Measurements from ENCODE around the gene DUSP2.
"Not testable (repeated sequence)": the region's sequence is repeated elsewhere in the genome, so short reads cannot be mapped to it uniquely, and the experiment has no call there.

The DUSP2 gene

GRCh38 chr2:96164459-96165184, 19.4 kb upstream of the DUSP2 start:
- no peak for DNase-seq
- in situ Hi-C loops (cut with HindIII; ENCODE audit: low pct_ligation_motif_present, low pct_unique_long_range_greater_than_20kb, low sequenced_read_pairs) = no loop called here

DNA sequence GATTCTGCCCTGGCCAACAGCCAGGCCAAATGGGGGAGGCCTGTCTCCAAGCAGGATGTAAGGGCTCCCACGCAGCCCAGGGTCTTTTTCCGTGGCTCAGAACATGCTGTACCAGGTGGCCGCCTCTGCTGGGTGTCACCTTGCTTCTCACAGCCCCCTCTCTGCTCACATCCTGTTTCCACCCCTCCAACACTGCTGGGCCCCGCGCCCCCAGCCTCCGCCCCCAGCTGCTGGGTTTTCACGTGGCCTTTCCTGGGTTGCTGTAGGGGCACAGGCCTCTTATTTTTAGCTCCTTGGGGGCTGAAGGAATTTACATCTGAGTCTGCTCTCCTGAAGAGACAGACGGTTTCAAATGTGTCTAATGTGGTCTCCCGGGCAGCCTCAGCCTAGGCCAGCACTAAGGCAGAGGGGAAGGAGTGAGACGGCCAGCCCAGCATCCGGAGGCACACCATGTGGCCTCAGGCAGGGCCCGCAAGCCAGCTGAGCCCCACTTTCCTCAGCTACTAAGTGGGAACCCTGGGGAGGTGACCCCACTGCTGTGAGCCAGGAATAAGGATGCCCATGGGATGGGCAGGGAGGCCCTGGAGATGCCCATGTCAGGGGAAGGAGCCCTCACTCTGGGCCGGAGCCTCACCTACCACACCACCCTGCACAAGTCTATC, 18.7 kb upstream of the DUSP2 start:
- DNase-seq = no peak
- in situ Hi-C loops (cut with HindIII; ENCODE audit: low pct_ligation_motif_present, low pct_unique_long_range_greater_than_20kb, low sequenced_read_pairs) = no loop called here

DNA sequence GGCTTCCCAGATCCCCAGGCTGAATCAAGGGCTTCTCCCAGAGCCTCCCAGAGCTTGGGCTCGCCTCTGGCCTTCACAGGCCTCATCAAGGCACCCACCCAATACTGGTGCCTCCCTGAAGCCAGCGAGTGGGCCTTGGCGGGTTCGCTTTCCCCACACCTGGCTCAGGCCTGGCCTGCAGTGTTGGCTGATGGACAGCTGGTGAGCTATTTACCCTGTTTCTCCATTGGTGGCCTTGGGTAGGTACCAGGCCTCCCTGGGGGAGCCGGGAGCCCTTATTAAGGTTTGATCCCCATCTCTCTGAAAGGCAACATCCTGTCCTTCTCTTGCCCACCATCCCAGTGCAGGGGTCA, 18.2 kb upstream of the DUSP2 start:
- in situ Hi-C loops (cut with HindIII; ENCODE audit: low pct_ligation_motif_present, low pct_unique_long_range_greater_than_20kb, low sequenced_read_pairs) = no loop called here
- DNase-seq = no peak

GRCh38 chr2:96161898-96162297, 16.7 kb upstream of the DUSP2 start:
- in situ Hi-C loops (cut with HindIII; ENCODE audit: low pct_ligation_motif_present, low pct_unique_long_range_greater_than_20kb, low sequenced_read_pairs) = no loop called here
- DNase-seq = no peak

GRCh38 chr2:96160366-96160765, 15.1 kb upstream of the DUSP2 start:
- in situ Hi-C loops (cut with HindIII; ENCODE audit: low pct_ligation_motif_present, low pct_unique_long_range_greater_than_20kb, low sequenced_read_pairs); DNase-seq: not testable (repeated sequence)

DNA sequence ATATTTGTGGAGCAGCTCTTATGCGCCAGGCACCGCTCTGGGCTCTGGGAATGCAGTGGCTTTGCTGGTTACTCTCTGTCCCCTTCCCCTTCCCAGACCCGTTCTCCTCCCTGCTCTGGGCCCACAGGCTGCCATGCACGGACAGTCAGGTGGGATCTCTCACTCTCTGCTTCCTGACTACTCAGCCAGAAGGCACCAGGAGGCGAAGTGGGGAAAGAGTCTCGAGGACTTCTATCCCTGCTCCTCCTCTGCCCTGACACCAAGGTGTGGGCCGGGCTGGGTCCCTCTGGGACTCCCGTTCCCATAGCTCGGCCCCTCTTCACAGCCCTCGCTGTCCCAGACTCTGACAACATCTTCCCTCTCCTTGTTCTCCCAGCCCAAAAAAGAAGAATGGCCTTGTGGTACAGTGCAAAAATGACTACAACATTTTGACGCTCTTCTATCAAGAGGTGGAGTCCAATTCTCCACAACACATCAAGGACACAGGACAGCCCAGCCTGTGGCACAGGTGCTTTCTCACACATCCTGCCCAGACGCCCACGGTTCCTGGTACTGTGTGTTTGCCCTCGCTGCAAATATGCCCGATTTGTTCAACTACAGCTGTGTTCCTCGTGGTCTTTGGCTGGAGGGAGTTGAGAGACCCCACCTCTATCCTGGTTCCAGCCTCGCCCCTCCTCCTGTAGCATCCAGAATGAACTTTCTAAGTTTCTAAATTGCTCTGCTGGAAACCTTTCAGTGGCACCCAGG, 14.0 kb upstream of the DUSP2 start:
- DNase-seq = no peak
- in situ Hi-C loops (cut with HindIII; ENCODE audit: low pct_ligation_motif_present, low pct_unique_long_range_greater_than_20kb, low sequenced_read_pairs) = no loop called here

- in situ Hi-C loops (cut with HindIII; ENCODE audit: low pct_ligation_motif_present, low pct_unique_long_range_greater_than_20kb, low sequenced_read_pairs) = no loop called here
Measured at GRCh38 chr2:96158554-96158940, 13.3 kb upstream of the DUSP2 start.

GRCh38 chr2:96157649-96158553, 12.7 kb upstream of the DUSP2 start:
- in situ Hi-C loops (cut with HindIII; ENCODE audit: low pct_ligation_motif_present, low pct_unique_long_range_greater_than_20kb, low sequenced_read_pairs) = no loop called here
- DNase-seq = no peak

More at GRCh38 chr2:96158554-96158940, 13.3 kb upstream of the DUSP2 start:
- no peak for DNase-seq

GRCh38 chr2:96156926-96157648, 11.8 kb upstream of the DUSP2 start:
- in situ Hi-C loops (cut with HindIII; ENCODE audit: low pct_ligation_motif_present, low pct_unique_long_range_greater_than_20kb, low sequenced_read_pairs) = no loop called here
- no peak for DNase-seq

DNA sequence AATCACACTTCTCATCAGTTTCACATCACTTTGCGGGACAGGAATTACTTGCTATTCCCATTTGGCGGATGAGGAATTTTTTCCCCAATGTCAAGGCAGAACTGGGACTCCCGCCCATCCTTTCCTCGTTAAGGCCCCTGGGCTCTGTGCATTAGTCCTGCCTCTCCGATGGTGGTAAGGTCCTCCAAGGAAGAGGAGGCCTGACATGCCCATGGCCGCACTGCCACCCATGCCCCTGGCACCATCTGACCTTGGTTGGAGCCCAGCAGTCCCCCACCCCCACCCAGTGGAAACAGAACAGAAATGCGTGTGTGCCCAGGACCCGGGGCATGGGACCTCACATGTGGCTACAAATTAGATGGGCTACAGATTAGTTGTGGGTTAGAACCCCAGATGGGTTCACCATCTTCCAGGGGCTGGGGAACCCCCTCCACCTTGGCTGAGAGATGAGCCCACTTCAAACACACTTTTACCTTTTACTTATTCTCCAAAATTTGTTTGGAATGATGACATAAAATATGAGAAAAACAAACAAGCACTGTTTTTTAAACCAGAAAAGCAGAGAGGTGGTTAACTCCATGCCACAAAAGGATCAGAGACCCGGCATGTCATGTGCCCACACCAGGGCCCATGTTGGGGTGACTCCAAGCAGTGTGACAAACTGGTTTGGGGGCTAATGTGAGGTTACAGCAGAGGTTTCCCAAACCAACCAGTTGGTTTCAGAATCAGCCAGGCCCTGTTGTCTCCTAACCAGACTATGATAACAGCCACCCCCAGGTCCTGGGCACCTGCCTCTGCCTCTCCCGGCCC, 11.0 kb upstream of the DUSP2 start:
- no peak for DNase-seq
- in situ Hi-C loops (cut with HindIII; ENCODE audit: low pct_ligation_motif_present, low pct_unique_long_range_greater_than_20kb, low sequenced_read_pairs) = no loop called here

- in situ Hi-C loops (cut with HindIII; ENCODE audit: low pct_ligation_motif_present, low pct_unique_long_range_greater_than_20kb, low sequenced_read_pairs) = no loop called here
- no peak for DNase-seq
Measured at GRCh38 chr2:96154506-96155380, 9.5 kb upstream of the DUSP2 start.

GRCh38 chr2:96153991-96154431, 8.8 kb upstream of the DUSP2 start:
- no peak for DNase-seq
- in situ Hi-C loops (cut with HindIII; ENCODE audit: low pct_ligation_motif_present, low pct_unique_long_range_greater_than_20kb, low sequenced_read_pairs) = no loop called here

DNA sequence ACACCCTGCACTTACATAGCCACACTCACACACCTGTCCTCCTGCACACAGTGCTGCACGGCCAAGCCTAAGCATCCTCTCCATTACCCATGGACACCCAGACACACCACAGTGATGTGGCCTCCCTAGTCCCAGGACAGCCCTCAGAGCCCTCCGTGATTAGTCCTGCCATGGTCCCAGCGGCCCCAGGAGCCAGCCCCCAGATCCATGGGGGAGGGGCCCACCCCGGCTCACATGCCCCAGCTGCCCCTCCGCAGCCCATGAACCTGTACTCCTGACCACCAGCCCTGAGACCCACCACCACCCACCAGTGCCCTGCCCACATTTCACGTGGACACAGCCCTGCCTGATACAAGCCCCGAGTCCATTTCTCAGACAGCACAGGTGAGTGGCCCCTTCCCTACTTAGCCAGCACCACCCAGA, 8.1 kb upstream of the DUSP2 start:
- in situ Hi-C loops (cut with HindIII; ENCODE audit: low pct_ligation_motif_present, low pct_unique_long_range_greater_than_20kb, low sequenced_read_pairs) = no loop called here
- DNase-seq = no peak

DNA sequence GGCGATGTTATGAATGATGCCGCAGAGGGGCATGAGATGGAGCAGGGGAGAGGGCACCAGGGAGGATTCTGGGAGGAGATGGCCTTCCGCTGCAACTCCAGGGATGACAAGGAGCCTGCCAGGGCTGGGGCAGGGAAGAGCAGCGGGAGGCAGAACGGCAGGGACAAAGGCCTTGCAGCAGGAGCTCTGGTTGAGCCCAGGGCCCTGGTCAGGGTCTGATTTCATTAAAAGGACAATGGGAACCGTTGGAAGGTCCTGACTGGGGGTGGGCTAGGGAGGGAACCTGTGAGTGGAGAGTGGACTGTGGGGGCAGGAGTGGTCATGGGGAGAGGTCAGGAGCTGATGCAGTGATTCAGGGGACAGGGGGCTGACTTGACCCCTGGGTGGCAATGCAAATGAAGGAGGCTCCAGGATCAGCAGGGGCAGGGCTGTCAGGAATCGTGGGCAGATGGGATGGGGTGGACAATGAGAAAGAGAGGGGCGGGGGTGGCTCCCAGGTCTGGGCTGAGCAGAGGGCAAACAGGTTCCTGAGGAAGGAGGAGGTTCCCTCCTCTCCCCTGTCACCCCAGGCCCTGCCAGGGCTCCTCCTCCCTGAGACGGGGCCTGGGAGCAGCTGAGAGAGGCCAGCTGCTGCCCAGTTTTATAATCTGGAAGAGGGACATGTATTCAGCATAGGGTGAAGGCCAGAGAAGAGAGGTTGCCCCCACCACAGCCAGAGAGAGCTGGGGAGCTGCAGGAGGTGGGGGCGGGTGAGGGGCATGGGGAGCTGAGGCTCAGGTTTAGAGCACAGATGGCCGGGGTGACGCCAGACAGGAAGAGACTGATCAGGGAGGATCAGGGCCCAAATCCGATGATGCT, 7.3 kb upstream of the DUSP2 start:
- in situ Hi-C loops (cut with HindIII; ENCODE audit: low pct_ligation_motif_present, low pct_unique_long_range_greater_than_20kb, low sequenced_read_pairs) = no loop called here

DNA sequence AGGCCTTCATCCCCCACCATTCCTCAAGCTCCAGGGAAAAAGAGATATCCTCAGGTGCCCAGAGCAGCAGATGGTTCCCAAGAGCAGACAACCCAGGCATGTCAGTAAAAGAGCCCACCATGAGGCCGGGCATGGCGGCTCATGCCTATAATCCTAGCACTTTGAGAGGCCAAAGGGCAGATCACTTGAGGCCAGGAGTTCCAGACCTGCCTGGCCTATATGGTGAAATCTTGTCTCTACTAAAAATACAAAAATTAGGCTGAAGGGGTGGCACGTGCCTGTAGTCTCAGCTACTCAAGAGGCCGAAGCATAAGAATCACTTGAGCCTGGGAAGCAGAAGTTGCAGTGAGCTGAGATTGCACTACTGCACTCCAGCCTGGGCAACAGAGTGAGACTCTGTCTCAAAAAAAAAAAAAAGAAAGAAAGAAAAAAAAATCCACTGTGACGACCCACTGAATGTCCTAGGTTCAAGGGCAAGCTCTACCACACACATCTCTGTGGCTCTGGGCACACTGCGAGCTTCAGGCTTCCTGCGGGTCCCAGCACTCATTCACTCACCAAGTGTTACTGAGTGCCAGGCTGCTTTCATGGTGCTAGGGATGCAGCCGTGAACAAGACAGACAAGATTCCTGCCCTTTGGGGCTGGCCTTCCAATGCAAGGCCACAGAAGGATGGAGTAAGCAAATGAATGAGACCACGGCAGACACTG, 6.5 kb upstream of the DUSP2 start:
- in situ Hi-C loops (cut with HindIII; ENCODE audit: low pct_ligation_motif_present, low pct_unique_long_range_greater_than_20kb, low sequenced_read_pairs) = no loop called here

More for the DNA sequence above, 7.3 kb upstream of the DUSP2 start:
- no peak for DNase-seq

More for the DNA sequence above, 6.5 kb upstream of the DUSP2 start:
- DNase-seq = no peak
